RWPE2 (cell line): ENCODE measurements around the gene RFPL1.

Source experiments
- ATAC-seq: fragments of 200-7000 bp; cut with Tn5 transposase; 3 replicates; pipeline ENCODE4 v1.9.1; 2021; ENCODE audit warnings: low read depth
- DNase-seq: peaks from one replicate; pipeline ENCODE4 v3.0.0-alpha.2; 2020; ENCODE audit warnings: low spot score
- H3K27ac ChIP-seq: fragments of 450-650 bp; 2 replicates; pipeline ENCODE4 v1.5.1; 2017; ENCODE audit warnings: mild to moderate bottlenecking; ENCODE audit not compliant: poor library complexity, severe bottlenecking
- H3K27me3 ChIP-seq: fragments of 250-450 bp; sonication (Bioruptor Pico); 2 replicates; pipeline ENCODE4 v1.5.1; 2021; ENCODE audit warnings: mild to moderate bottlenecking, moderate library complexity; ENCODE audit not compliant: insufficient read depth, poor library complexity, severe bottlenecking
- H3K36me3 ChIP-seq: fragments of 250-450 bp; sonication (Bioruptor Pico); 2 replicates; pipeline ENCODE4 v1.5.1; 2020; ENCODE audit warnings: low read depth, mild to moderate bottlenecking, moderate library complexity
- H3K4me1 ChIP-seq: fragments of 250-450 bp; sonication (Bioruptor Pico); 2 replicates; pipeline ENCODE4 v1.5.1; 2021; ENCODE audit warnings: mild to moderate bottlenecking, moderate library complexity; ENCODE audit not compliant: insufficient read depth, poor library complexity, severe bottlenecking
- H3K4me3 ChIP-seq: fragments of 250-450 bp; sonication (Bioruptor Pico); 2 replicates; pipeline ENCODE4 v1.5.1; 2021; ENCODE audit warnings: mild to moderate bottlenecking, moderate library complexity; ENCODE audit not compliant: severe bottlenecking
- H3K9me3 ChIP-seq: fragments of 250-450 bp; sonication (Bioruptor Pico); 2 replicates; pipeline ENCODE4 v1.5.1; 2021; ENCODE audit warnings: mild to moderate bottlenecking, moderate library complexity; ENCODE audit not compliant: severe bottlenecking
- TF ChIP-seq, protein P1 (sequence below): fragments of 450-650 bp; IDR thresholded peaks from one replicate; pipeline ENCODE4 v1.5.1; 2017; ENCODE audit warnings: mild to moderate bottlenecking, moderate library complexity; ENCODE audit not compliant: poor library complexity, severe bottlenecking

RFPL1 gene

DNA sequence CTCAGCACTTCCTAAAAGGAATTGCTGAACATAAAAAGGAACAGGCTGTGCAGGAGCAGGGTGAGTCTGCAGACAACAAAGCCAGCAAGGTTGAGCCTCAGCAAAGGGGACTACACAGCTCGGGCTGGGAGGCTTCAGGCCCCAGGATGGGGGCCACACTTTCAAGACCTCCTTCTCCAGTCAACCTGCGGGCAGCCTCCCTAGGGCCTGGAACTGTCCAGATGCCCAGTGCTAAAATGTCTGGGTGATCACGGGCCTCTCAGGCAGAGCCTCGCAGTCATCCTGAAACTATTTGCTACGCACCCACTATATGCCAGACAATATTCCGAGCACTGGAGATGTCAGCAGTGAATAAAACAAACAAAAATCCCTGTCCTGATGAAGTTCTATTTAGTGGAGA, 37.7 kb downstream of the RFPL1 start:
- peaks cover 45% of the 10 kb centered on the region for H3K27me3 ChIP-seq

DNA sequence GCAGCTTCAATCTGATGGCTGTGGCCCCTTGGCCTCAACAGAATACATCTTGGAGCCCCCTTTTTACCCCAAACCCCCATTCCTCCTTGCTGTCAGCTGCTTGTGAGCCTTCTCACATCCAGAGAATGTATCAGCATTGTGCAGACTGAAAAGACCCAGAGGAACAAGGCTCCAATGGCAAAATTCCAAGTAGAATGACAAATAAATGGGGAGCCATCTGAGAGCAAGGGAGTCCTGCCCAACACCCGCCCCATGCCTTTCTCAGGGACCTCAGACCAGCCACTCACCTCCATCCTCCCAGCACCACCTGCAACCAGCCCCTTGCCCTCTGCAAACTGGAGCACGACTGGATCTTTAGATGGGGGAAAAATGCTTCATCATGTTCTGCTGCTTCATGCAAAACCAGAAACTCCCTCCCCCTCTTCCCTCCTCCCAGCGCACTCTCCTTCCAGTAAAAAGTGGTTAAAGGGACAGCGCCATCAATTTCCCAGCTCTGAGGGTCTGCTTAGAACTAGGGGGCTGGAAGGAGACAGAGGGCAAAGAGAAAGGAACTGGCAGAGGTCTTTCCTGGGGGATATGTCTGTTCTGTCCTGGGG, 39.4 kb downstream of the RFPL1 start:
- Histone ChIP-seq H3K27me3 (peaks cover 57% of the 10 kb centered on the region), H3K27ac (no peak overlapping the region), H3K36me3 (no peaks in the 10 kb centered on the region), H3K9me3 (no peaks in the 10 kb centered on the region), H3K4me3 (no peak overlapping the region), H3K4me1 (no peaks in the 10 kb centered on the region)
- DNase-seq (no peak), ATAC-seq (no peak)
- TF ChIP-seq, protein P1, sequence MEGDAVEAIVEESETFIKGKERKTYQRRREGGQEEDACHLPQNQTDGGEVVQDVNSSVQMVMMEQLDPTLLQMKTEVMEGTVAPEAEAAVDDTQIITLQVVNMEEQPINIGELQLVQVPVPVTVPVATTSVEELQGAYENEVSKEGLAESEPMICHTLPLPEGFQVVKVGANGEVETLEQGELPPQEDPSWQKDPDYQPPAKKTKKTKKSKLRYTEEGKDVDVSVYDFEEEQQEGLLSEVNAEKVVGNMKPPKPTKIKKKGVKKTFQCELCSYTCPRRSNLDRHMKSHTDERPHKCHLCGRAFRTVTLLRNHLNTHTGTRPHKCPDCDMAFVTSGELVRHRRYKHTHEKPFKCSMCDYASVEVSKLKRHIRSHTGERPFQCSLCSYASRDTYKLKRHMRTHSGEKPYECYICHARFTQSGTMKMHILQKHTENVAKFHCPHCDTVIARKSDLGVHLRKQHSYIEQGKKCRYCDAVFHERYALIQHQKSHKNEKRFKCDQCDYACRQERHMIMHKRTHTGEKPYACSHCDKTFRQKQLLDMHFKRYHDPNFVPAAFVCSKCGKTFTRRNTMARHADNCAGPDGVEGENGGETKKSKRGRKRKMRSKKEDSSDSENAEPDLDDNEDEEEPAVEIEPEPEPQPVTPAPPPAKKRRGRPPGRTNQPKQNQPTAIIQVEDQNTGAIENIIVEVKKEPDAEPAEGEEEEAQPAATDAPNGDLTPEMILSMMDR, result no peak

More for the DNA sequence above, 37.7 kb downstream of the RFPL1 start:
- Histone ChIP-seq H3K27ac (no peak overlapping the region), H3K4me1 (no peaks in the 10 kb centered on the region), H3K9me3 (no peaks in the 10 kb centered on the region), H3K4me3 (no peak overlapping the region), H3K36me3 (no peaks in the 10 kb centered on the region)
- TF ChIP-seq, protein P1, result no peak
- no peak for DNase-seq
- peak; percentile 30; the same call in 1 of the 3 replicates for ATAC-seq

DNA sequence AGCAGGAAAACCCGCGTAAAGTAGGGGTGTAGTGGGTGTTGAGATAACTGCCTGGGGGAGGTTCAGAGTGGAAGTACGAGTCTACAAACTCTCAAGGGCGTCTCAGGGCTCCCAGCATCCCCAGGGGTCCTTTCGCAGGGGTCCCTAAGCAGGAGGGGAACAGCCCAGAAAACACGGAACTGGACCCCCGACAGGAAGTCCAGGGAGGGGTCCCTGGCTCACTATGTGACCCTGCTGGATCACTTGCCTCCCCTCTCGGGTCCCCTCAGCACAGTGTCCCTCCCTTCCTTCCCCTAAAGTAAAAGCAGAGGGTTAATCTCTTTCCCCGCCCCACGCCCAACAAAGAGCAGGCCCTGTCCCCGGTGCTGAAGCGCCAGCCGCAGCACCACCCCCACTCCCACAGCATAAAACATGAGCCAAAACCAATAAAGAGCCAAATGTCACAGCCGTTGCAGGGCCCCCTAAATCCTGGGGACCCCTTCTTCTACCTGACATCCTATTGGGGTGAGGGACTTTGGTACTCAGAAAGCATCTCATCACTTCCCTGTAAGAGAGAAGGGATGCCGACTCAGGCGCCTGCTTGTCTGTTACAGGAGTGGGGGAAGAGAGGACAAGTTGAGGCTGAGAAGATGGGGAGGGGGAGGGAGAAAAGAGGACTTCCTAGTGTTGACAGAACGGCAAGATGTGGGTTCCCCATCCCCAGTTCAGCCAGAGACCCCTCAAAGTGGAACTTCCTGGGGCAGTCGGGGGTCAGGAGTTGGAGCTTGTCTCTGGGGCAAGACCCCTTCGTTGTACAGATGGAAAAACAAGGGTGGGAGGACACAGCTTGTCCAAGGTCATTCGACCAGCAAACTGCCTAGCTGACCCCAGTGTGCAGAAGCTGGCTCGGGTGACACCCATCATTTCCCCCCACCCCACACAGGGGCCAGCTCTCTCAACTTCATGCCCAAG, 40.2 kb downstream of the RFPL1 start:
- DNase-seq (no peak), ATAC-seq (peak; percentile 21; the same call in 1 of the 3 replicates)
- H3K9me3 ChIP-seq, result no peaks in the 10 kb centered on the region
- TF ChIP-seq, protein P1, result no peak
- H3K36me3 ChIP-seq, result no peaks in the 10 kb centered on the region
- peaks cover 57% of the 10 kb centered on the region for H3K27me3 ChIP-seq
- H3K4me1 ChIP-seq, result no peaks in the 10 kb centered on the region
- H3K4me3 ChIP-seq, result no peak overlapping the region
- no peak overlapping the region for H3K27ac ChIP-seq

DNA sequence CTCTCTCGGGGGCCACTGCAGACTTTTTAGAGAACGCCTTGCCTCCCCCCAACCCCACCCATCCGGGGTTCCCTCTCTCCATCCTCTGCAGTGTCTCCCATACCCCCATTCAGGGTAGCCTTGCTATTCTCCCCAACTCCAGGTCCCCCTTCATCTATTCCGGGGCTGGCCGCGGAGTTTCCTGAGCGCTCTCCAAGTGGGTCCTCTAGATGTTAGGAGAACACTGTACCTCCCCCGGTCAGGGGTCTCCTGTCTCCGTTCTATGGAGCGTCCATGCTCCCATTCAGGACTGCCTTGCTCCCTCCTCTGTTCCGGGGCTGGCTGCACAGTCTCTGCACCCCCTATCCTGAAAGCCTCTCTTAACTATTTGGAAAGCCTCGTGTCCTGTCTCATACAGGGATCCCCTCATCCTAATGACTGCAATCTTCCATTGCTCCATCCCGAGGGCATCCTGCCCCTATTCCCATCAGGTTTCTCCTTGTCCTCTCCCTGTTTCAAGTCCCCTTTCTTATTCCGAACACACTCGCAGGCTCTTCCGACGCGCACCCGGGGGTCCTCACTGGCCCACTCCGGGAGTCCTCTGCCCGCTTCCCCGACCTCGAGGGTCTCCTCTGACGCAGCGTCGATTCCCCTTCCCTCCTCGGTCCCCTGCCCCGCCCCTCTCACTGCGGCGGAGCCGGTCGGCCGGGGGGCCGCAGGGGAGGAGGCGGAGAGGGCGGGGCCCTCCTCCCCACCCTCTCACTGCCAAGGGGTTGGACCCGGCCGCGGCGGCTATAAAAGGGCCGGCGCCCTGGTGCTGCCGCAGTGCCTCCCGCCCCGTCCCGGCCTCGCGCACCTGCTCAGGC, 41.3 kb downstream of the RFPL1 start, which contains the start of gene NEFH:
Gene NEFH (plus strand): TSS at position 802 of the 845 bp plus-strand sequence. CDS start 45 bp downstream, outside the sequence.
- no peak within 1 kb of the TSS for H3K4me3 ChIP-seq
- no peaks in the 10 kb centered on the region for H3K36me3 ChIP-seq
- peaks cover 57% of the 10 kb centered on the region for H3K27me3 ChIP-seq
- H3K9me3 ChIP-seq, result no peaks in the 10 kb centered on the region
- ATAC-seq, result no peak
- no peaks in the 10 kb centered on the region for H3K4me1 ChIP-seq
- H3K27ac ChIP-seq, result no peak within 1 kb of the TSS
- TF ChIP-seq, protein P1, result no peak
- DNase-seq, result no peak
